HG03571 (cell line): ENCODE results near the gene ABL2.
"Not testable (repeated sequence)": the region's sequence is repeated elsewhere in the genome, so short reads cannot be mapped to it uniquely, and the experiment has no call there.

Source experiments
- ATAC-seq: cut with Tn5 transposase; IDR thresholded peaks from one replicate; pipeline ENCODE4 v1.9.1; 2021; ENCODE audit not compliant: unreplicated experiment

Gene ABL2

DNA sequence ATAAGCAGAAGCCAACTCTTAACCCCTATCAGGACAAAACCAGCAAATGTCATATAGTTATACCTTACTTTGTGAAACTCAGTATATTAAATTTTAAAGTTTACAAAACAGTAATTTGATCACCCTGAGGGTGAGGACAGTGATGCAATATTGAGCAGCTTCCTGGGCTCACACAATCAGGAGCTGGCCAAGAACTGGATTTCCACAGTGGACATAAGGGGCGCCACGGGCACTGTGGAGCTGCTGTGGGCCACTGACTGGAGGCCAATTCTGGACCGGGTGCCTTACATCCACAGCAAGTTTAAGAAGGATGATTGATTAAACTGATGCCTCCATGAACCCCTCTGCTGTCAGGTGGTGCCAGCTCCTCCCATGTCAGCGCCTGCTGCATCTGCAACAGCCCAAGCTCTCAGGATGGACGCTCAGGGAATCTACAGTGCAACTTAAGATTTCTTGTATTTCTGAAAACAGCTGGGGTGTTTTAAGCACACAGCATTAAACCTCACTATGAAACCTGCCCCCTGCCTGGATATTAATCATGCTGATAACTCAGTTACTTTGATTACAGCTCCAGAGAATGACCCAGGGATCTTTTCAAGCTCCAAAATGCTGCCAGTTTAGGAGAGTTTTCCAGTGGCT is 91.7 kb downstream of the ABL2 start:
- no peak for ATAC-seq

- not testable (repeated sequence) for ATAC-seq
Measured at GRCh38 chr1:179135707-179136106, 93.8 kb downstream of the ABL2 start.

GRCh38 chr1:179135168-179135567 is 94.3 kb downstream of the ABL2 start:
- ATAC-seq, result not testable (repeated sequence)

GRCh38 chr1:179129702-179130473 is 99.6 kb downstream of the ABL2 start:
- ATAC-seq, result peak; percentile 88

GRCh38 chr1:179128520-179128919 is 101.0 kb downstream of the ABL2 start:
- ATAC-seq, result no peak

DNA sequence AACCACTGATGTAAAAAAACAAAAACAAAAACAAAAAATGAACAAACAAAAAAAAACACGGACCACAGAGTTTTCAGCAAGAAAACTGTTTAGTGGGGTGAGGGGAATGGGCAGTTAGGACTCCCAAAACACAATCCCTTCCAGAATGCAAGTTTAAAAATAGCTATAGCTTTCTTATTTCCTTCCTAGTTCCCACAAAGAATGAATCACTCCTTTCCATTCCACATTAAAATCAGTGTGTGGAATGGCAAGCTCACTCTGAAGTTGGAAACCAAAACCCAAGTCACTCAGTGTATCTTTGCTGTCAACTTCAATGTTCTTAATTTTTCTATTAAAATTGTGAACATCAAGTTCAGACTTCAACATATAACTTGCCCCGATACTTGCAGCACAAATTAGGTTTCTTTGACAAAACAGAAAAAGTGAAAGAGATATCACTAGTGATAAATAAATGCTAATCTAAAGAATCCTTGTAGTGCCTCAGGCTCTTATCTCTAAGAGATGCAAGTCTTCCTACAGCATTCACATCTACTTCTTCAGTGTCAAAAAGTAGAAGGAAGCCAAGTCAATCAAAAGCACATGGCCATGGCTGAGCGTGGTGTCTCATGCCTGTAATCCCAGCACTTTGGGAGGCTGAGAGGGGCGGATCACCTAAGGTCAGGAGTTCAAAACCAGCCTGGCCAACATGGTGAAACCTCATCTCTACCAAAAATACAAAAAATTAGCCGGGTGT is 102.1 kb downstream of the ABL2 start:
- no peak for ATAC-seq

GRCh38 chr1:179126338-179127060 is 103.0 kb downstream of the ABL2 start:
- ATAC-seq, result no peak

DNA sequence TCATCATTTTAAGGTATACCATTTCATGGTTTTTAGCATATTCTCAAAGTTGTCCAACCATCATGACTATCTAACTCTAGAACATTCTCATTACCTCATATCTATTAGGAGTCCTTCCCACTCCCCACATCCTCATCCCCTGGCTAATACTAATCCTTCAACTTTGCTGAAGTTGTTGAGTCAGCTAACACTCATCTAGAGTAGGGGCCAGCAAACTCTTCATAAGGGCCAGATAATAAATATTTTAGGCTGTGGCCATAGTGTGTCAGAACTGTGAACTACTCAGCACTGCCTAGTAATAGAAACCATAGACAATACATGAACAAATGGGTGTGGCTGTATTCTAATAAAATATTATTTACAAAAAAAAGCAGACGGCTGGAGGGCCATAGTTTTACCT is 104.6 kb downstream of the ABL2 start:
- ATAC-seq, result no peak

- ATAC-seq, result no peak
Measured at GRCh38 chr1:179121159-179121938, 108.1 kb downstream of the ABL2 start.

GRCh38 chr1:179120736-179121135 is 108.7 kb downstream of the ABL2 start:
- no peak for ATAC-seq

DNA sequence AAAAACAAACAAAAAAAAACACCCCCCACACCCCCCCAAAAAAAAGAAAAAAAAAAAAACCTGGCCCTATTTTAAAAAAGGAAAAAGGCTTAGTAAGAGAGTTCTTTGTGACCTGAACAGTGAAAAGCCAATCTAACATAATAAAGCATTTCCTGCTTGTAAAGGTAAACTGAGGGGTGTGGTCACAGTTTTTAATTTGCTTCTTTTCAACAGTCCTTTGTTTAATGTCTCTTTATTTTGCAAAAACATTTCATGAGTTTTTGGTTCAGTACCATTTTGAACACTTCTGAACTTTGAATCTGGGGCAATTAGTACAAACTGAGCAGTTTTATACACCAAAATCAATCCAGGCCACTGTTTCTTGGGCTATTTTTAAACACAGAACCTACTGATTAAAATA is 110.0 kb downstream of the ABL2 start:
- no peak for ATAC-seq

DNA sequence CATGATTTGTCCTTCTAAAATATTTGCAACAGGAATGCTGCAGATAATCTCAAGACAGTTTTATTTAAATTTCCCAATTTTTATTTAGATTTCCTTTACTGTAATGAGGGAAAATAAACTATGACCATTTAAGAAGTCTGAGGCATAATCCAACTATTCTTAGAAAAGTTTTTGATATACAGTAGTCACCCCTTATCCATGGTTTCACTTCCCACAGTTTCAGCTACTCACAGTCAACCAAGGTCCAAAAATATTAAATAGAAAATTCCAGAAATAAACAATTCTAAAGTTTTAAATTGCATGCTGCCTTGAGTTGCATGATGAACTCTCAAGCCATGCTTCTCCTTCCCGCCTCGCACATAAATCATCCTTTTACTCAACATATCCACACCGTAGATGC is 114.3 kb downstream of the ABL2 start:
- no peak for ATAC-seq

- no peak for ATAC-seq
Measured at GRCh38 chr1:179108644-179109043, 120.8 kb downstream of the ABL2 start.

GRCh38 chr1:179107706-179108629 is 121.5 kb downstream of the ABL2 start:
- no peak for ATAC-seq

GRCh38 chr1:179105393-179105792 is 124.1 kb downstream of the ABL2 start:
- ATAC-seq, result no peak

DNA sequence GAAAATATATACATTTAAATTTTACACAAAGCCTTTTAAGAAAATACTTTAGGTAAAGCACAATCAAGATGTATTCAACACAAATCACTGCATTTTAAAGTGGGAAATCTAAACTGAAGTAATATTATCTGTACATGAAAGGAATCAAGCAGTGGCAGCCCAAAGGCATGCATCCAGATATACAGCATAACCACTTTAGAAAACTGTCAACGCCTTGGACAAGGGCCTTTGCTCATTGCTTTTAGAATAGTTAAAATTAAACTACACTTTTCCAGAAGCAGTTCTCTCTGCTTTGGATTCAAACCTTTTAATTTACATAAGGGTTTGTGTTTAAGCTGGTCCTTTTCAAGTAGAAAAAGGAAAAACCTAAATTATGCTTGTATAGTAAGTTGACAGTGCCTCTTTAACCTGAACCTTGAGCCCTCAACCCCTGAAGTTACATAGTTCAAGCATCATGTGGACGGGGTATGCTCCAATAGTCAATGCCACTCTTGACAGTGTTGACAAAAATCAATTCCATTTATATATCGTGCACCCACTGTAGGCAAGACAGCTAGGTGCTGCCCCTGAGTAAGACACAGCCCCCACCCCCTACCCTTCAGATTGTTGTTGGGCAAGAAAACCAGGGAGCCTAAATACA is 124.7 kb downstream of the ABL2 start:
- no peak for ATAC-seq

DNA sequence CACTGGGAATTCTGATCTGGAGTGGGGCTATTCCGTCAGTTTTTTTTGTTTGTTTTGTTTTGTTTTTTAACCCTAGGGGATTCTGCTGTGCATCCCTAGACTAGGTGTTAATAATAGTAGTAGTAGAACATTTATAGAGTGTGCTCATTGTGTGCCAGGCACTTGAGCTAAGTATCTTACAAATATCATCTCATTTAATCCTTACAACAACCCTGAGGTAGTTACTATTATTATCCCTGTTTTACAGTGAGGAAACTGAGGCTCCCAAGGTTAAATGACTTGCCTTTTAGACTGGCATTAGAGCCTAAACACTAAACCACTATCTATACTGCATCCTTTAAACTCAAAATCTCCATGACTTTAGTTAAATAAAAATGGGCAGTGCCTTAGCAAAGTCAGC is 125.5 kb downstream of the ABL2 start:
- no peak for ATAC-seq

- no peak for ATAC-seq
Measured at GRCh38 chr1:179101566-179101965, 127.9 kb downstream of the ABL2 start.

DNA sequence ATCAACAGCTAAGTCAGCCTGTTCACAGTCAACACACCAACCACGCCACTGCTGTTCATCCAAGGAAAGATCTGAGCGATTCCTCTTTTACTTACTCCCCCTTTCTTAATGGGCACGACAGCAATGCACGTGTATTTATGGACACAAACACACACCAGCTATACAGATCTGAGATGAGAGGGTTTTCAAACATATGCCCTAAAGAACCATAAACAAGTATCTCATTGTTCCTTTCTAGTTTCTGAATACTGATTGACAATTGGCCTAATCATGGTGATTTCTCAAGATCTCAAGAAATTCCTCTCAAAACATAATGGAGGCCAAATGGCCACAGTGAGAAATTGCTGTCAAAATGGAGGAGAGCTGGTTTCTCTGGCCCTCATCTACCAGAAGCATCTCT is 129.6 kb downstream of the ABL2 start:
- ATAC-seq, result no peak
